Karpas-422 (cell line): ENCODE data around the gene HEXIM1. TPM values are rescaled to one million over a fixed set of nuclear protein-coding genes. Genes with fewer than 3 reads are reported as not detected.
"Not testable (repeated sequence)": the region's sequence is repeated elsewhere in the genome, so short reads cannot be mapped to it uniquely, and the experiment has no call there.

Experiments
- DNase-seq: peaks from one replicate; pipeline ENCODE4 v3.0.0-alpha.2; 2015
- H2AFZ ChIP-seq: fragments of 200-600 bp; sonication (generic); 2 replicates; pipeline ENCODE4 v1.6.1; 2014; ENCODE audit warnings: antibody characterized with exemption, low read length, mixed read lengths
- H3K27ac ChIP-seq: fragments of 200-600 bp; sonication (generic); 2 replicates; pipeline ENCODE4 v1.5.1; 2014; ENCODE audit warnings: mild to moderate bottlenecking, low read length, moderate library complexity
- H3K27me3 ChIP-seq: fragments of 200-600 bp; sonication (generic); 2 replicates; pipeline ENCODE4 v1.6.1; 2014; ENCODE audit warnings: low read length, mixed read lengths
- H3K36me3 ChIP-seq: fragments of 200-600 bp; sonication (generic); 2 replicates; pipeline ENCODE4 v1.6.1; 2014; ENCODE audit warnings: low read length, mixed read lengths; ENCODE audit not compliant: insufficient read depth
- H3K4me1 ChIP-seq: fragments of 200-600 bp; sonication (generic); 2 replicates; pipeline ENCODE4 v1.6.1; 2014; ENCODE audit warnings: mild to moderate bottlenecking, low read length, mixed read lengths
- H3K4me2 ChIP-seq: fragments of 200-600 bp; sonication (generic); 2 replicates; pipeline ENCODE4 v1.6.1; 2014; ENCODE audit warnings: low read length, low read depth, mild to moderate bottlenecking; ENCODE audit not compliant: poor library complexity, severe bottlenecking
- H3K4me3 ChIP-seq: fragments of 200-600 bp; sonication (generic); 2 replicates; pipeline ENCODE4 v1.5.1; 2014; ENCODE audit warnings: mild to moderate bottlenecking, antibody characterized with exemption, low read length, mixed read lengths
- H3K79me2 ChIP-seq: fragments of 200-600 bp; sonication (generic); 2 replicates; pipeline ENCODE4 v1.6.1; 2014; ENCODE audit warnings: mild to moderate bottlenecking, low read length, mixed read lengths
- H3K9ac ChIP-seq: fragments of 200-600 bp; sonication (generic); 2 replicates; pipeline ENCODE4 v1.6.0; 2014; ENCODE audit warnings: low read length
- H3K9me2 ChIP-seq: fragments of 200-600 bp; sonication (generic), shearing (Covaris generic); replicated peaks from 2 replicates; pipeline ENCODE4 v1.6.0; 2014; ENCODE audit warnings: mild to moderate bottlenecking, low read length, moderate library complexity; ENCODE audit not compliant: insufficient read depth
- H3K9me3 ChIP-seq: fragments of 300-700, 200-600 bp; sonication (generic); 2 replicates; pipeline ENCODE4 v1.6.1; 2014; ENCODE audit warnings: low read length, mixed read lengths
- H4K20me1 ChIP-seq: fragments of 200-600 bp; sonication (generic); 2 replicates; pipeline ENCODE4 v1.6.1; 2014; ENCODE audit warnings: mild to moderate bottlenecking, antibody characterized with exemption, low read length, low read depth; ENCODE audit not compliant: insufficient read depth
- total RNA-seq: library from RNA; depleted of rRNA; stranded (reverse); fragments of >200 nt; shearing (Covaris generic); gene quantifications from 2 replicates; pipeline ENCODE4 v1.2.3, GENCODE V29; 2014; ENCODE audit warnings: low replicate concordance

Gene HEXIM1
- total RNA-seq, 1 experiment from 2014 or later, result 3.5 TPM

GRCh38 chr17:45123930-45124796 is 24.1 kb upstream of the HEXIM1 start:
- H3K4me2 ChIP-seq, result no peak overlapping the region
- no peak overlapping the region for H3K9ac ChIP-seq
- H3K4me3 ChIP-seq, result no peak overlapping the region
- H4K20me1 ChIP-seq, result no peaks in the 10 kb centered on the region
- H2AFZ ChIP-seq, result no peak overlapping the region
- no peaks in the 10 kb centered on the region for H3K9me2 ChIP-seq
- H3K36me3 ChIP-seq, result no peaks in the 10 kb centered on the region
- H3K79me2 ChIP-seq, result no peaks in the 10 kb centered on the region
- no peaks in the 10 kb centered on the region for H3K9me3 ChIP-seq
- H3K27me3 ChIP-seq, result no peaks in the 10 kb centered on the region
- no peak overlapping the region for H3K27ac ChIP-seq
- DNase-seq, result peak; percentile 60
- H3K4me1 ChIP-seq, result peaks cover 4% of the 10 kb centered on the region; the same call in 1 of the 2 replicates

- DNase-seq, H3K4me2 ChIP-seq, H2AFZ ChIP-seq, H3K9ac ChIP-seq, H3K9me3 ChIP-seq, H4K20me1 ChIP-seq, H3K79me2 ChIP-seq, H3K36me3 ChIP-seq, H3K27ac ChIP-seq, H3K9me2 ChIP-seq, H3K27me3 ChIP-seq, H3K4me1 ChIP-seq, H3K4me3 ChIP-seq: not testable (repeated sequence)
Observed at GRCh38 chr17:45124797-45125122, 23.5 kb upstream of the HEXIM1 start.

- Histone ChIP-seq H2AFZ (no peak overlapping the region), H3K27ac (no peak overlapping the region), H3K4me1 (peaks cover 4% of the 10 kb centered on the region; the same call in 1 of the 2 replicates), H3K27me3 (no peaks in the 10 kb centered on the region), H3K4me3 (no peak overlapping the region), H3K9me2 (no peaks in the 10 kb centered on the region), H4K20me1 (no peaks in the 10 kb centered on the region), H3K4me2 (no peak overlapping the region), H3K79me2 (no peaks in the 10 kb centered on the region), H3K9me3 (no peaks in the 10 kb centered on the region), H3K36me3 (no peaks in the 10 kb centered on the region), H3K9ac (no peak overlapping the region)
- DNase-seq, result no peak
Observed at GRCh38 chr17:45125509-45125908, 22.8 kb upstream of the HEXIM1 start.

- Histone ChIP-seq H4K20me1 (no peaks in the 10 kb centered on the region), H3K4me1 (peaks cover 8% of the 10 kb centered on the region), H3K9me2 (no peaks in the 10 kb centered on the region), H3K9ac (no peak overlapping the region), H3K27me3 (no peaks in the 10 kb centered on the region), H3K36me3 (no peaks in the 10 kb centered on the region), H2AFZ (no peak overlapping the region), H3K9me3 (no peaks in the 10 kb centered on the region), H3K27ac (no peak overlapping the region), H3K4me3 (no peak overlapping the region), H3K4me2 (no peak overlapping the region), H3K79me2 (no peaks in the 10 kb centered on the region)
- no peak for DNase-seq
Observed at GRCh38 chr17:45127207-45127547, 21.1 kb upstream of the HEXIM1 start.

- no peak for DNase-seq
- no peaks in the 10 kb centered on the region for H3K9me2 ChIP-seq
- no peaks in the 10 kb centered on the region for H3K9me3 ChIP-seq
- no peaks in the 10 kb centered on the region for H4K20me1 ChIP-seq
- H3K79me2 ChIP-seq, result no peaks in the 10 kb centered on the region
- H3K9ac ChIP-seq, result no peak overlapping the region
- no peak overlapping the region for H3K27ac ChIP-seq
- peaks cover 11% of the 10 kb centered on the region for H3K4me1 ChIP-seq
- H3K4me3 ChIP-seq, result no peak overlapping the region
- no peaks in the 10 kb centered on the region for H3K27me3 ChIP-seq
- no peak overlapping the region for H2AFZ ChIP-seq
- no peak overlapping the region for H3K4me2 ChIP-seq
- no peaks in the 10 kb centered on the region for H3K36me3 ChIP-seq
Observed at GRCh38 chr17:45127548-45128300, 20.6 kb upstream of the HEXIM1 start.

- Histone ChIP-seq H3K4me2 (no peak overlapping the region), H3K9me3 (no peaks in the 10 kb centered on the region), H3K79me2 (no peaks in the 10 kb centered on the region), H3K9me2 (no peaks in the 10 kb centered on the region), H3K36me3 (no peaks in the 10 kb centered on the region), H2AFZ (no peak overlapping the region), H3K27ac (no peak overlapping the region), H3K27me3 (no peaks in the 10 kb centered on the region), H3K9ac (no peak overlapping the region), H3K4me3 (no peak overlapping the region), H4K20me1 (no peaks in the 10 kb centered on the region), H3K4me1 (peaks cover 15% of the 10 kb centered on the region)
- no peak for DNase-seq
Observed at GRCh38 chr17:45128331-45128730, 19.9 kb upstream of the HEXIM1 start.

- H3K27me3 ChIP-seq, result no peaks in the 10 kb centered on the region
- H3K4me3 ChIP-seq, result no peak overlapping the region
- H3K4me2 ChIP-seq, result no peak overlapping the region
- no peaks in the 10 kb centered on the region for H3K9me3 ChIP-seq
- no peaks in the 10 kb centered on the region for H4K20me1 ChIP-seq
- no peak for DNase-seq
- no peaks in the 10 kb centered on the region for H3K36me3 ChIP-seq
- no peaks in the 10 kb centered on the region for H3K79me2 ChIP-seq
- no peak overlapping the region for H2AFZ ChIP-seq
- peaks cover 14% of the 10 kb centered on the region for H3K4me1 ChIP-seq
- no peaks in the 10 kb centered on the region for H3K9me2 ChIP-seq
- no peak overlapping the region for H3K9ac ChIP-seq
- no peak overlapping the region for H3K27ac ChIP-seq
Observed at GRCh38 chr17:45128989-45129388, 19.3 kb upstream of the HEXIM1 start.

- Histone ChIP-seq H3K4me1 (peaks cover 11% of the 10 kb centered on the region), H3K9me3 (no peaks in the 10 kb centered on the region), H3K79me2 (no peaks in the 10 kb centered on the region), H3K9ac (no peak overlapping the region), H3K4me2 (no peak overlapping the region), H3K27me3 (no peaks in the 10 kb centered on the region), H4K20me1 (no peaks in the 10 kb centered on the region), H3K36me3 (no peaks in the 10 kb centered on the region), H3K27ac (no peak overlapping the region), H2AFZ (no peak overlapping the region), H3K4me3 (no peak overlapping the region), H3K9me2 (no peaks in the 10 kb centered on the region)
- no peak for DNase-seq
Observed at GRCh38 chr17:45129426-45129939, 18.8 kb upstream of the HEXIM1 start.
